ENCODE results near the gene HNRNPUL2.

DNA sequence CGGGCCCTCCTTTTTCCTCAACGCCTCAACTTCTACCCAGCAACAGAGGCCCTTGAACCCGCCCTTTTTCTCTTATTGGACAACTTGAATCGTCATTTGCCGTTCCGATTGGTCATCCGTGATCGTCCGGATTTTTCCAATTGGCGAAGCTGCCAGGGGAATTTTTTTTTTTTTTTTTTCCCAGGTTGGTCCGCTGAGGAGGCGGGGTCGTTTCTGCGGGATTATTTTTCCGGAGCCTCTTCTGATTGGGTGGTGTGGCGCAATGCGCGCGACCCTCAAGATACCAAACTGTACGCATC, 564 bp upstream of the HNRNPUL2 start:
- TF ChIP-seq, protein P1, sequence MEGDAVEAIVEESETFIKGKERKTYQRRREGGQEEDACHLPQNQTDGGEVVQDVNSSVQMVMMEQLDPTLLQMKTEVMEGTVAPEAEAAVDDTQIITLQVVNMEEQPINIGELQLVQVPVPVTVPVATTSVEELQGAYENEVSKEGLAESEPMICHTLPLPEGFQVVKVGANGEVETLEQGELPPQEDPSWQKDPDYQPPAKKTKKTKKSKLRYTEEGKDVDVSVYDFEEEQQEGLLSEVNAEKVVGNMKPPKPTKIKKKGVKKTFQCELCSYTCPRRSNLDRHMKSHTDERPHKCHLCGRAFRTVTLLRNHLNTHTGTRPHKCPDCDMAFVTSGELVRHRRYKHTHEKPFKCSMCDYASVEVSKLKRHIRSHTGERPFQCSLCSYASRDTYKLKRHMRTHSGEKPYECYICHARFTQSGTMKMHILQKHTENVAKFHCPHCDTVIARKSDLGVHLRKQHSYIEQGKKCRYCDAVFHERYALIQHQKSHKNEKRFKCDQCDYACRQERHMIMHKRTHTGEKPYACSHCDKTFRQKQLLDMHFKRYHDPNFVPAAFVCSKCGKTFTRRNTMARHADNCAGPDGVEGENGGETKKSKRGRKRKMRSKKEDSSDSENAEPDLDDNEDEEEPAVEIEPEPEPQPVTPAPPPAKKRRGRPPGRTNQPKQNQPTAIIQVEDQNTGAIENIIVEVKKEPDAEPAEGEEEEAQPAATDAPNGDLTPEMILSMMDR (IDR thresholded peaks at IDR 0.05; ENCODE audit: borderline replicate concordance, extremely low read depth, low read length, poor library complexity, severe bottlenecking), result no peak
- TF ChIP-seq EZH2 (IDR thresholded peaks at IDR 0.05; ENCODE audit: borderline replicate concordance, low read depth, low read length, severe bottlenecking), result no peak
